Mucosa of descending colon (tissue), 3 donors: ENCODE measurements around the gene NR2F2. TPM values are rescaled to one million over a fixed set of nuclear protein-coding genes. Genes with fewer than 3 reads are reported as not detected.

Experiments used
- ATAC-seq: fragments of 200-7000 bp; cut with Tn5 transposase; one replicate; pipeline ENCODE4 v1.9.1; 2020; ENCODE audit warnings: mild to moderate bottlenecking, moderate library complexity
- DNase-seq, 3 donors: peaks; one replicate each; pipeline ENCODE4 v3.0.0-alpha.2; 2020
- H3K36me3 ChIP-seq: fragments of 200-600 bp; one replicate; pipeline ENCODE4 v1.8.0; 2021; ENCODE audit warnings: low read depth, mild to moderate bottlenecking
- H3K4me1 ChIP-seq: fragments of 200-600 bp; one replicate; pipeline ENCODE4 v1.8.0; 2021; ENCODE audit warnings: low read depth, mild to moderate bottlenecking
- H3K4me3 ChIP-seq: fragments of 200-600 bp; one replicate; pipeline ENCODE4 v1.8.0; 2021; ENCODE audit warnings: mild to moderate bottlenecking
- H3K9me3 ChIP-seq: fragments of 200-600 bp; one replicate; pipeline ENCODE4 v1.8.0; 2021; ENCODE audit warnings: mild to moderate bottlenecking
- intact Hi-C, 2 donors: fragments of 100-400 bp; cut with DNase I in 1 of 2; cut with micrococcal nuclease in 1 of 2; formaldehyde crosslinking; loops; one replicate each; pipeline versions ENCODE4 v1.11.0 to v1.11.1; 2022; cut with DNase I, micrococcal nuclease
- total RNA-seq, 3 donors: library from RNA; stranded (reverse); fragmentation: NEBNext Ultra II Directional in 2 of 3; extraction: Animal tissue kit (Norgen Biotek cat#: 25700) in 2 of 3; gene quantifications; one replicate each; pipeline versions ENCODE4 v1.2.1 to v1.2.4, GENCODE V29; 2021 to 2023
- TF ChIP-seq, protein P1 (sequence below): fragments of 200-600 bp; IDR thresholded peaks from one replicate; pipeline ENCODE4 v1.8.0; 2022; ENCODE audit warnings: antibody characterized with exemption, mild to moderate bottlenecking
- donor health status: DM: no; HTN: no; CAD: no; lungs with moderate emphysema.
- donor health status: DM: no; HTN: no; CAD: no.
- donor health status: DM: no; HTN: yes; CAD: no.

The NR2F2 gene
- total RNA-seq, 3 donors from 2014 or later: 31.9 to 79.3 (median 36.8) TPM

DNA sequence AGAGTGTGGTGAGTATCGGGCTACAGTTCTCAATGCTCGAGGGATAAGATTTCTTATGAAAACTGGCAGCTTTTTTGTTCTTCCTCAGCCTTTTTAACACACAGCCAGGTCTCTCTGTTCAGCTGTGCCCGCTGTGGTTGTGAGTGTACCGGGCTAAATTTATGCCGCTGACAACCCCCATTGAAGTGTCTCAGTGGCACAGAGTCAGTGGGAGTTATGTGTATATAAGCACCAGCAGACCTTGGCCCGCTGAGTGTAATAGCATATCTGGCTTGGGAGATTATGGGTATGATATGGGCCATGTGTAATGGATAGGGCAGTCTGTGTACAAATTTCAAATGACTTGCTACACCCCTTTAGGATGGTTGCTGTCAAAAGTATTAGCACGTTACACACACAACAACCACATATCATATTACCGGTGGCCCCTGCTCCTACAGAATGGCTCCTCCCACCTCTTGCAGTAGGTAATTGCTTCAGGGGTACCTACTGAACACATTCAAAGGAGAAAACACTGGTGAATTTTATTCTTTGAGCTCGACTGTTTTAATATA lies 26.9 kb upstream of the NR2F2 start:
- Histone ChIP-seq H3K36me3 (no peaks in the 10 kb centered on the region), H3K9me3 (no peaks in the 10 kb centered on the region), H3K4me1 (no peaks in the 10 kb centered on the region), H3K4me3 (no peak overlapping the region)
- DNase-seq (no peak), ATAC-seq (no peak)
- TF ChIP-seq, protein P1, sequence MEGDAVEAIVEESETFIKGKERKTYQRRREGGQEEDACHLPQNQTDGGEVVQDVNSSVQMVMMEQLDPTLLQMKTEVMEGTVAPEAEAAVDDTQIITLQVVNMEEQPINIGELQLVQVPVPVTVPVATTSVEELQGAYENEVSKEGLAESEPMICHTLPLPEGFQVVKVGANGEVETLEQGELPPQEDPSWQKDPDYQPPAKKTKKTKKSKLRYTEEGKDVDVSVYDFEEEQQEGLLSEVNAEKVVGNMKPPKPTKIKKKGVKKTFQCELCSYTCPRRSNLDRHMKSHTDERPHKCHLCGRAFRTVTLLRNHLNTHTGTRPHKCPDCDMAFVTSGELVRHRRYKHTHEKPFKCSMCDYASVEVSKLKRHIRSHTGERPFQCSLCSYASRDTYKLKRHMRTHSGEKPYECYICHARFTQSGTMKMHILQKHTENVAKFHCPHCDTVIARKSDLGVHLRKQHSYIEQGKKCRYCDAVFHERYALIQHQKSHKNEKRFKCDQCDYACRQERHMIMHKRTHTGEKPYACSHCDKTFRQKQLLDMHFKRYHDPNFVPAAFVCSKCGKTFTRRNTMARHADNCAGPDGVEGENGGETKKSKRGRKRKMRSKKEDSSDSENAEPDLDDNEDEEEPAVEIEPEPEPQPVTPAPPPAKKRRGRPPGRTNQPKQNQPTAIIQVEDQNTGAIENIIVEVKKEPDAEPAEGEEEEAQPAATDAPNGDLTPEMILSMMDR: no peak
- intact Hi-C loops: no loop called here

DNA sequence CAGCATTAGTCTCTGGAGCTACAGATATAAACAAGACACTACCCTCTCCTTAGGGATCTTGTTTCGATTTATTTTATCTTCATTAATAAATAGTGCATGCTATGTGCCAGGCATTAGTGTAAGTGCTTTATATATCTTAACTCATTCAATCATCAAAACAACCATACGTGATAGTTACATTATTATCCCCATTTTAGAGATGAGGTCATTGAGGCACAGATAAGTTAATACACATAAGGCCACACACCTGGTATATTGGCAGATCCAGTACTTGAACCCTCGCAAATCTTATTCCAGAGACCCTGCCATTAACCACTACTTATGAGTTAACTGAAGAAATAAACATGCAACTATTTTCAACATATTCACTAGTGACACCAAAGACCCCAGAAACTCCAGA lies 25.7 kb upstream of the NR2F2 start:
- intact Hi-C loops: no loop called here

DNA sequence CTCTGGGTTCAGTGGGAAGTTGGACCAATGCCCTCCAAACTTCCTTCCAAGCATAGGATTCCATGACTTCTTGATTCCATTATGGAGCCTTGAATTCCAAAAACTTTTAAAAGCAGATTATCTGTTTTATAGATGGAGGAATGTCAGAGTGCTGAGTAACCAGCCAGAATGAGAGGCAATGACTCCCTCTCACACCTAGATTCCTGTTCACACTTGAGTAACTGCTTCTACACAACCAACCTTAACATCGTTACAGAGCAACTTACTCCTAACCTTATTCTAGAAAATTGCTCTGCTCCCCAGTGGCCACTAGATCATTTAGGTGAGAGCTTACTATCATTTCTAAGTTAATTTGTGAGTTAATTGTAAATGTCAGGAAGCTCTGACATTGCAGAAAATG lies 24.2 kb upstream of the NR2F2 start:
- TF ChIP-seq, protein P1: no peak
- no peaks in the 10 kb centered on the region for H3K36me3 ChIP-seq
- no peaks in the 10 kb centered on the region for H3K9me3 ChIP-seq
- DNase-seq (no peak), ATAC-seq (no peak)
- H3K4me1 ChIP-seq: no peaks in the 10 kb centered on the region
- H3K4me3 ChIP-seq: no peak overlapping the region
- intact Hi-C loops: no loop called here

More for the DNA sequence above, 25.7 kb upstream of the NR2F2 start:
- no peak for DNase-seq
- TF ChIP-seq, protein P1: no peak
- no peaks in the 10 kb centered on the region for H3K36me3 ChIP-seq
- H3K4me1 ChIP-seq: no peaks in the 10 kb centered on the region
- H3K4me3 ChIP-seq: no peak overlapping the region
- no peaks in the 10 kb centered on the region for H3K9me3 ChIP-seq
- ATAC-seq: no peak

DNA sequence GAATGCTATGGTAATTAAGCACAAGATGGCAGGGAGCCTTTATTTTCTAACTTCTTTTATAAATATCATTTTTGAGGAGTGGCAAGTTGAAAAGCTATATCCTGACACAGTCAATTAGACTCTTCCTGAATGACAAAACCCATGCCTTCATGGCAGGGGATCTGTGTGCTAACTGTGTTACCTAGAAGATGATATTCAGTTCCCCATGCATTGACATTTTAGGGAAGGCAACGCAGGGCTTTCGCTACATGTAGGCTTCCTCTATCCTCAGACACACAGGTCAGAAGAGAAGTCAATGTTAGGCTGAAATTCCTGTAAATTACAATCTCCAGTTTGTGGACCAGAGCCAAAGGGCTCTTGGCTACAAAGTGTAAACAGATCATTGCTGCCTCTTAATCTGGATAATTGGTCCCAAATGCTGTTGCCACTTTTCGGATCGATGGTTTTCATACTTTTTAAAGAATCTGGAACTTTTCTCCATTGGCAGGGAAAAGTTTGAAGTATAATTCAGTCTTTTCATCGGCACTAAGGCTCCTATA lies 22.6 kb upstream of the NR2F2 start:
- TF ChIP-seq, protein P1: no peak
- Histone ChIP-seq H3K9me3 (no peaks in the 10 kb centered on the region), H3K36me3 (no peaks in the 10 kb centered on the region), H3K4me3 (no peak overlapping the region), H3K4me1 (no peaks in the 10 kb centered on the region)
- ATAC-seq: no peak
- DNase-seq: no peak
- intact Hi-C loops: no loop called here

DNA sequence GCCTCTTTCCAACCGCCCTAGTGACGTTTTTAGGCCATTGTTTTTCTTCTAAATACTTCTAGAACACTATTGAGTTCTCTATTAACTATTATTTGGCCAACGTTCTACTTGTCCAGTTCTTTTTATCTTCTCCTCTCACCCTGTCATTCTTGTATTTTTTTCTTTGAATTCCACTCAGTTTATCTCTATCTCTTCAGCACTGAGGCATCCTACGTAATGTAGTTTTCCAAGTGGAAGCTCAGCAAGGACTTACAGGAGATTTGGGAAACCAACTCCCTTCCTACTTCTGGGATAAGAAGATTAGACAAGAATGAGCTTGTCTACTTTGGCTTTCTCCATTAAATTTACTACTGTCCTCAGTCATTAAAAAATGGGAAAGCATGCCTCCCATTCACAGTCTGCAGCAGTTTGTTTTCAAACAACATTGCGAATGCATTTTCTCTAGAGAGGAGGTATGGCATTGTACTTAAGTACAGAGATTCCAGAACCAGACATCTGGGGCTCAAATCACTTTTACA lies 21.3 kb upstream of the NR2F2 start:
- TF ChIP-seq, protein P1: no peak
- Histone ChIP-seq H3K4me3 (no peak overlapping the region), H3K36me3 (no peaks in the 10 kb centered on the region), H3K4me1 (no peaks in the 10 kb centered on the region), H3K9me3 (no peaks in the 10 kb centered on the region)
- DNase-seq (no peak), ATAC-seq (no peak)
- intact Hi-C loops: no loop called here
